Activated T-helper 1 cell treated with Interleukin-2 at 50 U/mL for 16 hours (primary cell): ENCODE data around the gene SLC38A3.
"Not testable (repeated sequence)": the region's sequence is repeated elsewhere in the genome, so short reads cannot be mapped to it uniquely, and the experiment has no call there.

Source experiments
- DNase-seq: peaks from one replicate; pipeline ENCODE4 v3.0.0-alpha.2; 2020; ENCODE audit warnings: low read depth

The SLC38A3 gene

GRCh38 chr3:50250514-50250913 is 45.4 kb downstream of the SLC38A3 start:
- DNase-seq = no peak

DNA sequence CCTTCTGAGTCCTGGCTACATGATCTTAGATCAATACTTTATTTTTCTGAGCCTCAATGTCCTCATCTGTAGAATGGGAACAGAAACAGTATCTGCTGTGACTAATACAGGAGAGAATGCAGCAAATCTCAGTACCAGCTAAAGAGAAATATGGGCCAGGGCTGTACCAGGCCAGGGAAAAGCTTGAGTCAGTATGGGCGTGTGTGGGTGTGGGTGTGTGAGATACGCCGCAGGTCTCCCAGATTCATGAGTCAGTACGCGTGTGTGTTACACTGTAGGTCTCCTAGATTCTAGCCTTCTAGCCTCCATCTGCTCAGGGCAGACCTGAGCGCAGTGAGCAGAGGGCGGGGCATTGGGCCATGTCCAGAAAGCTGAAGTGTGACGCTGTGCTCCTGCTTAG is 46.1 kb downstream of the SLC38A3 start:
- no peak for DNase-seq

- DNase-seq = no peak
These were observed 49.6 kb downstream of the SLC38A3 start for GRCh38 chr3:50254577-50255250.

DNA sequence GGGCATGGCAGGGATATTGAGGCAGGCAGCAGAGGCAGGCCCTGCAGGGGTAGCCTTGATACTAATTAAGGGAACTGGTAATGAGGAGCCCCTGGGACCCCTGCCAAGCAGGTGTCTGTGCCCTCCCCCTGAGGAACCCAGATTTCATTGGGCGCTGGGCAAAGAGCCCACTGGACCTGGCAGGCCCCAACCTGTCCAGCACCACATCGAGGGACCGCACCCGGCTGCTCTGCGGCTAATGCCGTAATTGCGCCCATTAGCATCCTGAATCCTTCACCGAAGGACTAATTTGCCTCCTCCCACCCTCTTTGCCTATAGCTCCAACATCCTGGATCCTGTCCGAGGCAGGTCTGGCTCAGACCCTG is 50.2 kb downstream of the SLC38A3 start:
- no peak for DNase-seq

DNA sequence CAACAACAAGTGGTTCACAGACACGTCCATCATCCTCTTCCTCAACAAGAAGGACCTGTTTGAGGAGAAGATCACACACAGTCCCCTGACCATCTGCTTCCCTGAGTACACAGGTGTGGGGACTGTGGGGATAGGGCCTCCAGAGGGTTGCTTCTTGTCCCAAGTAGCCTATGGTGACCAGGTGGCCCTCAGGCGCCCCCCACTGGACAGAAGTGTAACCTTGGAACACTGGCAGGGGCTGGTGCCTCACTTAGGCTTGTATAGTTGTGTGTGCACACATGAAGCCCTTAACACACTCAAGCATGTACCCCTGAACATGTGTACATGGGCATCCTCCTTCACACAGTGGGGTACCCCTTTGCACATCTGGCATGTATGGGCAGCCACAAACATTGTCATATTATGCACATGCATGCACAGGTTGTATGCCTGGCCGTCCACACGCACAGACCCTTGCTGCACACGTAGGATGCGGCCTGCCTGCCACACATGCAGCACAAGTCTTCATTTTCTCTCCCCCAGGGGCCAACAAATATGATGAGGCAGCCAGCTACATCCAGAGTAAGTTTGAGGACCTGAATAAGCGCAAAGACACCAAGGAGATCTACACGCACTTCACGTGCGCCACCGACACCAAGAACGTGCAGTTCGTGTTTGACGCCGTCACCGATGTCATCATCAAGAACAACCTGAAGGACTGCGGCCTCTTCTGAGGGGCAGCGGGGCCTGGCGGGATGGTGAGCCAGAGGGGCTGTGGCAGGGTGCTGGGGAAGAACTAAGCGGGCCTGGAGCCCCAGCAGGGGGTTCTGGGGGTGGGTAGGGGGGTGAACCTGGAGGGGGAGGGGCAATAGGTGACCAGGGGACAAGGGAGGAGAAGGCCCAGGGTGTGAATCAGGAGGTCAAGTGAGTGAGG is 52.2 kb downstream of the SLC38A3 start:
- DNase-seq = no peak

- DNase-seq = no peak
These were observed 53.1 kb downstream of the SLC38A3 start for GRCh38 chr3:50258029-50258680.

GRCh38 chr3:50258979-50259378 is 53.9 kb downstream of the SLC38A3 start:
- DNase-seq = no peak

DNA sequence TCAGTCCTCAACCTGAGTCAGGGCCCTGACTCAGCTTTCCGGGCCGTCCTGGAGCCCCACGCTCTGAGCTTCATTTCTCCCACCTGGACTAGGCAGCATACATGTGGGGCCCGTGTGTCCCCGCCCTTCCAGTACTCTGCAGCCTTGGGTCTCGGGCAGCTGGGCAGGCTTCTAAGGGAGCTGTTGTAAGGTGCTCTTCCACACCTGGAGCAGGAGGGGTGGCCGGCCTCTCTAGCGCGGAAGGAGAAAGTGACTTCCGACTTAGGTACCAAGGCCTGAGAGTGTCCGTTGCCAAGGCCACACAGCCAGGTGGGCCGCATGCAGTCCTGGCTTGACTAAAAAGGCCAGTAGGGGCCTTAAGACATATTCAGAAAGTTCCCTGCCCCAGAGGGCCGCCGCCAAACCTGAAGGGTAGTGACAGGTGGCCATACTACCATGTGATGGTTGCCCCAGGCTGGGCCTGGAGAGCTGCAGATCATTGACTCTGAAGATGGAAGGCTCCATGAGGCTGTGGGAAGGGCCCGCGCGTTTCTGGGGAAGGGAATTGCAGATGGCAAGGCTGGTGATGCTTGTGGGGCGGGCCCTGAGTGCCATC is 54.5 kb downstream of the SLC38A3 start:
- DNase-seq = no peak

DNA sequence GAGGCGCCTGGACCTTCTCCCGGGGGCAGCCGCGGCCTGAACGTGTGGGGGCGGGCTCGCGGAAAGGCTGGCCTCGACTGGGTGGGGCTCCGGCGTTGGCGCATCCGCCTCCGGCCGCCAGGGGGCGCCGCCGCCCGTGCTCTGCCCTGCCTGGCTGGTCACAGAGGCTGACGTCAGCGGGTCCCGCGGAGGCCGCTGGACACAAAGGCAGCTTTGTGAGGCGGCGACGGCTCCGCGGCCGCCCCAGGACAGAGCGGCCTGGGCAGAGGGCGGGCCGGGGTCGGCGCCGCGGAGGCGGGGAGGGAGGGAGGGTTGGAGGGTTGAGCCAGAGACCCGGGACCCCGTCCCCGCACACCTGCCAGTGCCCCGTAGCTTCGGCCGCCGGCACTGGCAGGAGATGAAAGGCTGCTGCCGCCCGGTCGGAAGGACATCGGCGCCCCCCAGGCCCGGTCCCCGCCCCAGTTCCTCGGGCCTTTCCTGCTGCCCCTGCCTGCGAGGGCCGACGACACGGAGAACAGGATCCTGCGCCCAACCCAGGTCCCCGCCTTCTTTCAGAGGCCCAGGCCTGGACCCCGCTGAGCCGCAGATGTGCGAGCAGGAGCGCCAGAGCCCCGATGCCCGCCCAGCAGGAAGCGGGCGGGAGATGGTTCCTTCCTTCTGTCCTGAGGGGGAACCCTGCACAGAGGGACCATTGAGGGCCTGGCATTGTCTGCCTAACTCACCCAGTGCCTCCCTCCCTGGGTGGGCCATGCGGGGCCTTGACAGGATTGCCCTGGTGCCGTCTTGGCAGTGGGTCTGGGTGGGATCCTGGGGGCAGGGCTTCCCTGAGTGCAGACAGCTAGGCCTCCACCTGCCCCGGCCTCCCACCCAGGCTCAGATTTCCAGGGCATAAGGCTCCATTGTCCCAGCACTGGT is 55.2 kb downstream of the SLC38A3 start:
- peak; percentile 74 for DNase-seq

- DNase-seq = no peak
These were observed 55.9 kb downstream of the SLC38A3 start for GRCh38 chr3:50260942-50261441.

DNA sequence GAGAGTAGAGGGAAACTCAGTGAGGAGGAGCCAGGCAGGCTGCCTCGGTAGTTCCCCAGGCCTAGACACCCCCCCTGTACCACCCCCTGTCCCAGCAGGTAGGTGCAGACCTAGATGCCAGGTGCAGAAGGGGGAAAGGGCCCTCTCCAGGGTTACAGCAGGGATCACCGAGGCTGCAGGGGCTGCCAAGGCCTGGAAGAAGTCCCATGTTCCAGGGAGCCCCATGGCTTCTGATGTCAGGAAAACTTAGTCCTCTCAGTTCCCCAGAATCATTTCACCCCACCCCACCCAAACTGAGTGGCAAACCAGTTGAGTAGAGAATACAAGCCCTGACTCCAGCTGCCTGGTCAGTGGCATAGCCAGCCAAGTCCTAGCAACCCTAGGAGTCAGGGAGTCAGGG is 56.4 kb downstream of the SLC38A3 start:
- DNase-seq = no peak

GRCh38 chr3:50262200-50262599 is 57.1 kb downstream of the SLC38A3 start:
- DNase-seq = not testable (repeated sequence)

DNA sequence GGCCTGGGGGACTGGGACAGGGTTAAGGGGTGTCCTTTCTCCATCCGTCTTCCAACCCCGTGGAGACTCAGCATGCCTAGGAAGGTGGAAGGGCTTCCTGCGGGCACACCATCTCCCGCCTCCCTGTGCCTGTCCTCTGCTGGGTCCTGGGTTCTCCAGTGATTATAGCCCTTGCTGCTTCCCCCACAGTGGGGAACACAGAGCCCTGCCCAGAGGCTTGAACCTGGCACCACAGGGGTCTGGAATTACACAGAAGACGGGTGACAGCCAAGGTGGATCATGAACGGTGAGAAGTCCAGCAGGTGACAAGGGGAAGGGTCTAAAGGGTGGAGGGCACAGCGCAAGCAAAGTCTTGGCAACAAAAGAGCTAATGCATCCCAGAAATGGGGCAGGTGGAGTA is 57.7 kb downstream of the SLC38A3 start:
- no peak for DNase-seq

GRCh38 chr3:50263478-50264382 is 58.7 kb downstream of the SLC38A3 start:
- DNase-seq = no peak

DNA sequence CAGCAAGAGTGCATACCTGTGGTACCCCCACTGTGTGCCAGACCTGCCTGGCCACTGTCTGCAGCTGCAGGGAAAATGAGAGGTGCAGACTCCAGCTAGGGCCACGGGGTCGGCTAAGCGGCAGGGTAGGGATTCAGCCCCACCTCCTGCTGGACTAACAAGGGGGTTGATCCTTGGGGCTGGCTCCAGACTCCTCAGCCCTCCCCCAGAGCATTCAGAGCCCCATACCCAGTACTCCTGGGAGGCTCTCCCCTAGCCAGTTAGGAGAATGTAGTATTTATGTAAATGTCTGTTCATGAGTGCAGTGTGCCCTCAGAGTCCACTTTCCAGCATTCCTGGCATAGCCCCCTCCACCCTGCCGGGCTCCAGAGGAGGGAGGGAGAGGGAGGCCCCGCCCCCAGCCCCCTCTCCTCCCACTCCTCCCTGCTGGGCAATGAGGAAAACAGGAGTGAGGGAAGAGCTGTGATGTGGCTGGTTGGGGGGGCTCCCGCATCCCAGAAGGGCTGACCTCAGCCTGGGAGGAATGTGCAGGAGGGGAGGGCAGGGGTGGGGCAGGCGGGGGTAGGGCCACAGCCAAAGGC is 59.4 kb downstream of the SLC38A3 start:
- no peak for DNase-seq

GRCh38 chr3:50264964-50265485 is 60.0 kb downstream of the SLC38A3 start:
- DNase-seq = no peak

- no peak for DNase-seq
These were observed 60.5 kb downstream of the SLC38A3 start for GRCh38 chr3:50265571-50265970.

DNA sequence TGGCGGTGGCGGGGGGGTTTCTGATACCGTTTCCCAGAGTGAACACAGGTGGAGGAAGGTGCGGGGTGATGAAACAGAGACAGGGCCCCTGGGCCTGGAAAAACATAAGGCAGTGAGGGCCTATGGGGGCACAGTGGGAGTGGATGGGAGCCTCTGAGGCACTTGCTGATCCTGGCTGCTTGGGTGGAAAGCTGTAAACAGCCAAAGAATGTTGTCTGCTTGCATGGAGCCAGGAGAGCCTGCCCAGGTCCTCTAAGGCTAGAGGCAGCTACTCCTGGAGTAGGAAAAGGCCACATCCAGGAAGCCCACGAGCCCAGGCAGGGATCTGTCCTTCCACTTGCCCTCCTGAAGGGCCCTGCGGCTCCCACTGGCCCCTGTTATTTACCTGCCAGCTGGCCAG is 60.9 kb downstream of the SLC38A3 start:
- DNase-seq = no peak

DNA sequence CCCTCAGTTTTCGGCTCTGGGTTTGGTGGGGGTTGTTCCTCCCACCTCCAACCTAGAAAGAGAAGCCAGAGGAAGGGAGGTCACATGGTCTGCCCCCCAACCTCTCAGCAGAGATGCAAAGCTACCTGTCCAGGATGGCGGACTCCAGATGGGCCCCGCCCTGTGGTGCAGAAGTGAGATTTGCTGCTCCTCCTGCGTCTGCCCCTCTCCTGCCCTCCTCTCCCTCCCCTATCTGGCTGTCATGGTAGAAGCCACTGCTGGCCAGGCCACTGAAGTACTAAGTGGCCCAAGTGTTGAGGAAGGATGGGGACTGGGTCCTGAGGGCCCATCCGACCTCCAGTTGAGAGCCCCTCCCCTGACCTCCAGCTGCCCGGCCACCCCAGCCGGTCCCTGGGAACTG is 61.8 kb downstream of the SLC38A3 start:
- no peak for DNase-seq
